Neural cell (in vitro differentiated cells): Measurements from ENCODE around the gene SURF2. TPM values are rescaled to one million over a fixed set of nuclear protein-coding genes. Genes with fewer than 3 reads are reported as not detected.
"Not testable (repeated sequence)": the region's sequence is repeated elsewhere in the genome, so short reads cannot be mapped to it uniquely, and the experiment has no call there.

ENCODE experiments used
- H2AFZ ChIP-seq: fragments of 200-600, 300-800 bp; sonication (generic), shearing (Covaris generic); 2 replicates; pipeline ENCODE4 v1.6.0; 2014; ENCODE audit warnings: low read depth, mild to moderate bottlenecking, antibody characterized with exemption, low read length, moderate library complexity
- H3F3A ChIP-seq: fragments of 200-600 bp; shearing (Covaris generic); 2 replicates; pipeline ENCODE4 v1.6.1; 2016; ENCODE audit warnings: mild to moderate bottlenecking, moderate library complexity, mixed read lengths, antibody characterized with exemption, low read length; ENCODE audit not compliant: insufficient read depth, poor library complexity, severe bottlenecking
- H3K27ac ChIP-seq: fragments of 200-600, 300-800 bp; sonication (generic), shearing (Covaris generic); 2 replicates; pipeline ENCODE4 v1.5.1; 2014; ENCODE audit warnings: mild to moderate bottlenecking, low read length, moderate library complexity
- H3K27me3 ChIP-seq: fragments of 300-800, 200-600 bp; sonication (generic), shearing (Covaris generic); 2 replicates; pipeline ENCODE4 v1.6.0; 2014; ENCODE audit warnings: mild to moderate bottlenecking, low read depth, low read length, moderate library complexity; ENCODE audit not compliant: insufficient read depth
- H3K36me3 ChIP-seq: fragments of 300-800, 200-600 bp; sonication (generic), shearing (Covaris generic); 2 replicates; pipeline ENCODE4 v1.5.1; 2014; ENCODE audit warnings: mild to moderate bottlenecking, antibody characterized with exemption, low read length, moderate library complexity; ENCODE audit not compliant: insufficient read depth
- H3K4me2 ChIP-seq: fragments of 300-800, 200-600 bp; sonication (generic), shearing (Covaris generic); 2 replicates; pipeline ENCODE4 v1.6.0; 2014; ENCODE audit warnings: mild to moderate bottlenecking, low read length
- H3K4me3 ChIP-seq: fragments of 300-800, 200-600 bp; sonication (generic), shearing (Covaris generic); 2 replicates; pipeline ENCODE4 v1.5.1; 2014; ENCODE audit warnings: mild to moderate bottlenecking, low read length, moderate library complexity
- H3K79me2 ChIP-seq: fragments of 200-600 bp; shearing (Covaris generic); replicated peaks from 2 replicates; pipeline ENCODE4 v1.6.0; 2014; ENCODE audit warnings: mild to moderate bottlenecking, low read length, moderate library complexity; ENCODE audit not compliant: insufficient read depth
- H3K9ac ChIP-seq: fragments of 300-800, 200-600 bp; sonication (generic), shearing (Covaris generic); 2 replicates; pipeline ENCODE4 v1.6.1; 2016; ENCODE audit warnings: mild to moderate bottlenecking, low read length, mixed read lengths
- H3K9me2 ChIP-seq: fragments of 200-600 bp; shearing (Covaris generic); 2 replicates; pipeline ENCODE4 v1.6.1; 2016; ENCODE audit warnings: mild to moderate bottlenecking, low read length, mixed read lengths; ENCODE audit not compliant: insufficient read depth
- H3K9me3 ChIP-seq: fragments of 200-600, 300-800 bp; sonication (generic), shearing (Covaris generic); 2 replicates; pipeline ENCODE4 v1.6.1; 2016; ENCODE audit warnings: mild to moderate bottlenecking, mixed run types, low read length, moderate library complexity, mixed read lengths
- H4K20me1 ChIP-seq: fragments of 200-600 bp; shearing (Covaris generic); 2 replicates; pipeline ENCODE4 v1.6.1; 2016; ENCODE audit warnings: mild to moderate bottlenecking, mixed run types; ENCODE audit not compliant: insufficient read depth
- EP300 ChIP-seq: fragments of 450-650 bp; conservative IDR thresholded peaks from 2 replicates; pipeline ENCODE4 v1.6.1; 2014; ENCODE audit warnings: antibody characterized with exemption, mild to moderate bottlenecking, moderate library complexity; ENCODE audit not compliant: poor library complexity, severe bottlenecking
- EZH2 ChIP-seq: fragments of 200-600, 300-800 bp; shearing (Covaris generic), sonication (generic); IDR thresholded peaks from 2 replicates; pipeline ENCODE4 v1.6.1; 2014; ENCODE audit warnings: antibody characterized with exemption, low read length, borderline replicate concordance, mild to moderate bottlenecking; ENCODE audit not compliant: insufficient read depth, poor library complexity, severe bottlenecking
- MXI1 ChIP-seq: fragments of 450-650 bp; conservative IDR thresholded peaks from 2 replicates; pipeline ENCODE4 v1.6.1; 2014; ENCODE audit warnings: antibody characterized with exemption, mild to moderate bottlenecking; ENCODE audit not compliant: poor library complexity, severe bottlenecking
- POLR2AphosphoS5 ChIP-seq: IDR thresholded peaks from 2 replicates; pipeline ENCODE4 v1.6.1; 2012
- RAD21 ChIP-seq: fragments of 450-650 bp; conservative IDR thresholded peaks from 2 replicates; pipeline ENCODE4 v1.6.1; 2014; ENCODE audit warnings: antibody characterized with exemption, mild to moderate bottlenecking, moderate library complexity
- REST ChIP-seq: IDR thresholded peaks from 2 replicates; pipeline ENCODE4 v1.6.1; 2012; ENCODE audit warnings: borderline replicate concordance
- SMC3 ChIP-seq: fragments of 450-650 bp; conservative IDR thresholded peaks from 2 replicates; pipeline ENCODE4 v1.6.1; 2014; ENCODE audit warnings: antibody characterized with exemption, mild to moderate bottlenecking, moderate library complexity; ENCODE audit not compliant: poor library complexity
- TAF1 ChIP-seq: IDR thresholded peaks from 2 replicates; pipeline ENCODE4 v1.6.1; 2012; ENCODE audit warnings: low read depth
- polyA plus RNA-seq: library from polyadenylated mRNA; depleted of rRNA; stranded (reverse); fragments of >200 nt; gene quantifications from 2 replicates; pipeline ENCODE4 v1.2.3, GENCODE V29; 2014

SURF2 gene
- polyA plus RNA-seq, 1 donor from 2014 or later = 36.4 TPM

- H3K9me2 ChIP-seq = no peaks in the 10 kb centered on the region
- TF ChIP-seq EP300 = no peak
- TF ChIP-seq SMC3 = no peak
- no peak for TF ChIP-seq MXI1
- TF ChIP-seq RAD21 = no peak
- no peak for TF ChIP-seq EZH2
- no peak for TF ChIP-seq TAF1
- TF ChIP-seq REST = no peak
- no peak overlapping the region for H3K4me3 ChIP-seq
- H3K9me3 ChIP-seq = no peaks in the 10 kb centered on the region
- H3K79me2 ChIP-seq = no peaks in the 10 kb centered on the region
- no peaks in the 10 kb centered on the region for H3F3A ChIP-seq
- no peak overlapping the region for H3K4me2 ChIP-seq
- no peak overlapping the region for H2AFZ ChIP-seq
- H3K27ac ChIP-seq = no peak overlapping the region
- H3K27me3 ChIP-seq = no peaks in the 10 kb centered on the region
- H3K36me3 ChIP-seq = no peaks in the 10 kb centered on the region
- no peaks in the 10 kb centered on the region for H4K20me1 ChIP-seq
- H3K9ac ChIP-seq = no peak overlapping the region
Measured at GRCh38 chr9:133309608-133310007, 46.7 kb upstream of the SURF2 start.

GRCh38 chr9:133315997-133316396, 40.4 kb upstream of the SURF2 start:
- no peaks in the 10 kb centered on the region for H3K36me3 ChIP-seq
- no peaks in the 10 kb centered on the region for H4K20me1 ChIP-seq
- no peaks in the 10 kb centered on the region for H3K9me3 ChIP-seq
- H3K4me2 ChIP-seq = no peak overlapping the region
- no peak overlapping the region for H3K4me3 ChIP-seq
- H3K9ac ChIP-seq = no peak overlapping the region
- H3K27me3 ChIP-seq = no peaks in the 10 kb centered on the region
- H3K27ac ChIP-seq = no peak overlapping the region
- no peaks in the 10 kb centered on the region for H3K79me2 ChIP-seq
- H3F3A ChIP-seq = no peaks in the 10 kb centered on the region
- H3K9me2 ChIP-seq = no peaks in the 10 kb centered on the region
- TF ChIP-seq POLR2AphosphoS5 = no peak
- H2AFZ ChIP-seq = no peak overlapping the region

DNA sequence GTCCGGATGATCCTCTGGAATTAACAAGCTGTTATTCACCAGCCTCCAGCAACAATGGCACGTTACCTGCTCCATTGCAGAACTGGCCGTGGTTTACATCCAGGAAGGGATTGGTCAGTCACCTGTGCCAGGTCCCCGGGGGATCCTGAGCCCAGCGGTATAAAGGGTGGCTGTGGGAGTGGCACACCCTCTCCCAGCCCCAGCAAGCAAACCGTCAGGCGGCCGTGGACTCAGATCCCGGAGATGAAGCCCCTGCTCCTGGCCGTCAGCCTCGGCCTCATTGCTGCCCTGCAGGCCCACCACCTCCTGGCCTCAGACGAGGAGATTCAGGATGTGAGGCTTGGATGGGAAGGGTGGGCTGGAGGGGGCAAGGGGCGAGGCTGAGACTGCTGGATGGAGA, 38.8 kb upstream of the SURF2 start:
- H4K20me1 ChIP-seq, H2AFZ ChIP-seq, H3K36me3 ChIP-seq, H3K9ac ChIP-seq, H3K9me2 ChIP-seq, H3F3A ChIP-seq, H3K9me3 ChIP-seq, H3K4me3 ChIP-seq, H3K27ac ChIP-seq, H3K27me3 ChIP-seq, H3K79me2 ChIP-seq, H3K4me2 ChIP-seq: not testable (repeated sequence)
